BJ (cell line): ENCODE data around the gene UNG. TPM values are rescaled to one million over a fixed set of nuclear protein-coding genes. Genes with fewer than 3 reads are reported as not detected.

Experiments
- CTCF ChIA-PET: fragments of 350-600 bp; formaldehyde crosslinking; extraction: SDS; loops from one replicate; lab custom pipeline; 2021; ENCODE audit warnings: antibody characterized with exemption, inconsistent platforms; lab: Yijun Ruan, JAX
- POLR2A ChIA-PET: fragments of 300-600 bp; sonication (Branson Sonifier 250); formaldehyde crosslinking; extraction: SDS; loops from one replicate; lab custom pipeline; 2021; ENCODE audit warnings: antibody characterized with exemption; lab: Charles Lee
- DNase-seq: peaks from one replicate; pipeline ENCODE4 v3.0.0-alpha.2; 2011; ENCODE audit warnings: low read depth
- H3K27me3 ChIP-seq: 2 replicates; pipeline ENCODE4 v1.6.0; 2011; ENCODE audit warnings: low read length; ENCODE audit not compliant: control insufficient read depth, insufficient read depth
- H3K36me3 ChIP-seq: 2 replicates; pipeline ENCODE4 v1.5.1; 2011; ENCODE audit warnings: low read length; ENCODE audit not compliant: control insufficient read depth, insufficient read depth
- H3K4me3 ChIP-seq: 2 replicates; pipeline ENCODE4 v1.5.1; 2011; ENCODE audit warnings: low read depth, mild to moderate bottlenecking, control low read depth, low read length
- polyA plus RNA-seq: library from polyadenylated mRNA; depleted of rRNA; stranded (reverse); fragments of >200 nt; gene quantifications from 2 replicates; pipeline ENCODE4 v1.2.3, GENCODE V29; 2011
- TF ChIP-seq, protein P1 (sequence below): IDR thresholded peaks from 2 replicates; pipeline ENCODE4 v1.5.1; 2011; ENCODE audit warnings: low read depth, mild to moderate bottlenecking, control low read depth, inconsistent platforms, low read length, moderate library complexity; ENCODE audit not compliant: insufficient read depth

Gene UNG
- polyA plus RNA-seq, 1 experiment, result 10.4 TPM

DNA sequence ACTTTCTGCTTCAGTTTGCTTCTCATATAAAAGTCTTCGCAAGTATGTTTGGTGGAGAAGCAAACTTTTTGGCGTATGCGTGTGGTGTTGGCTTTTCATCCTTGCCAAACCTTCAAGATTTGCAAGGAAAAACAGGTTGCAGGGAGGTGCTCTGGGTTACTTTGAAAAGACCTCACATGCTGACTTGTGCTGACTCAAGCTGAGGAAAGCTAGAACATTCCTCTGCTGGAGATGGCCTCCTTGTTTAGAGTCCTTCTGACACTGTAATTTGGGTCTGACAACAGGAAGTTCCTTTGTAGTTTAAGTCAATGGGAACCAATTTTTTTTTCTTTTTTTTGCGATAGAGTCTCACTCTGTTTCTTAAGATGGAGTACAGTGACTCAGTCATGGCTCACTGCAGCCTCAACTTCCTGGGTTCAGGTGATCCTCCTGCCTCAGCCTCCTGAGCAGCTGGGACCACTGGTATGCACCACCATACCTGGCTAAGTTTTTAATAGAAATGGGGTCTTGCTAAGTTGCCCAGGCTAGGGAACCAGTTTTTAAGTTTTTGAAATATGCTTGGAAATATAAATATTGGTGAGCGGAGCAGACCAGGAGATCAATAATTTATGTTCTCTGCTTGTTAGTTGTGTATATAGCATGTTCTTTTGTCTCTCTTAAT is 16.4 kb downstream of the UNG start:
- TF ChIP-seq, protein P1, sequence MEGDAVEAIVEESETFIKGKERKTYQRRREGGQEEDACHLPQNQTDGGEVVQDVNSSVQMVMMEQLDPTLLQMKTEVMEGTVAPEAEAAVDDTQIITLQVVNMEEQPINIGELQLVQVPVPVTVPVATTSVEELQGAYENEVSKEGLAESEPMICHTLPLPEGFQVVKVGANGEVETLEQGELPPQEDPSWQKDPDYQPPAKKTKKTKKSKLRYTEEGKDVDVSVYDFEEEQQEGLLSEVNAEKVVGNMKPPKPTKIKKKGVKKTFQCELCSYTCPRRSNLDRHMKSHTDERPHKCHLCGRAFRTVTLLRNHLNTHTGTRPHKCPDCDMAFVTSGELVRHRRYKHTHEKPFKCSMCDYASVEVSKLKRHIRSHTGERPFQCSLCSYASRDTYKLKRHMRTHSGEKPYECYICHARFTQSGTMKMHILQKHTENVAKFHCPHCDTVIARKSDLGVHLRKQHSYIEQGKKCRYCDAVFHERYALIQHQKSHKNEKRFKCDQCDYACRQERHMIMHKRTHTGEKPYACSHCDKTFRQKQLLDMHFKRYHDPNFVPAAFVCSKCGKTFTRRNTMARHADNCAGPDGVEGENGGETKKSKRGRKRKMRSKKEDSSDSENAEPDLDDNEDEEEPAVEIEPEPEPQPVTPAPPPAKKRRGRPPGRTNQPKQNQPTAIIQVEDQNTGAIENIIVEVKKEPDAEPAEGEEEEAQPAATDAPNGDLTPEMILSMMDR, result no peak
- ChIA-PET POLR2A (no interaction called here), CTCF (interaction anchor here (0.8 to 6.2 kb wide), 7 partner anchors 9 to 555 kb away, joined by 3 to 41 read pairs (median 17); partner anchors contain the start of gene ALKBH2)
- Histone ChIP-seq H3K27me3 (no peaks in the 10 kb centered on the region), H3K4me3 (no peak overlapping the region), H3K36me3 (no peaks in the 10 kb centered on the region; the same call in 1 of the 2 replicates)
- DNase-seq, result no peak

DNA sequence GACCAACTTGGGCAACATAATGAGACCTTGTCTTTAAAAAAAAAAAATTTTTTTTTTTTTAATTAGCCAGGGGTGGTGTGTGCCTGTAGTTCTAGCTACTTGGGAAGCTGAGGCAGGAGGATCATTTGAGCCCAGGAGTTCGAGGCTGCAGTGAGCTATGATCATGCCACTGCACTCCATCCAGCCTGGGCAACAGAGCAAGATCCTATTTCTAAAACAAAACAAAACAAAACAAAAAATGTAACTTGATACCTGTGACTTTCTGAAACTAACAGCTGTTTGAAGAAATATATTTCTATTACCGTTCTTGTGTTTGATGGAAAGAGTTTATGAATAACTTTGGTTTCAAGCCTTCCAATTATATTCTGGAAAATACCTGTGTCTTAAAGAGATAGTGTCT is 17.2 kb downstream of the UNG start:
- Histone ChIP-seq H3K36me3 (no peaks in the 10 kb centered on the region; the same call in 1 of the 2 replicates), H3K4me3 (no peak overlapping the region), H3K27me3 (no peaks in the 10 kb centered on the region)
- DNase-seq, result no peak
- POLR2A ChIA-PET, result no interaction called here
- CTCF ChIA-PET, result interaction anchor here (0.8 to 6.2 kb wide), 3 partner anchors 100 to 279 kb away, joined by 3 to 41 read pairs (median 4); no protein-coding TSS in a partner anchor
- TF ChIP-seq, protein P1, result no peak

DNA sequence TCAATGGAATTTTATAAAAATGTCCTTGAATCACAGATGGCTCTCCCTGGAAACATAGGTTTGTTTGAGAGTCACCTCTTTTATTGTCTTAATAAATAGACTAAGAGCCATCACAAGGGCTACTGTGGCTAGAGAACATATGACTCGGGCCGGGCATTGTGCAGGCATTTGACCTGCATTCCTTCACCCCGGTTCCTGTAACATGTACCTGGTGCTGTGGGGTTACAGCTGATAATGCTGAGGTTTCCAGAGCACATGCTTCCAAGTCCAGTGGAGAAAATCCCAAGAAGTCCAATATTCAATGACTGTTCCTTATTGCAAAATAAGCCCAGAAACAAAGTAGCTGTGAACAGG is 18.0 kb downstream of the UNG start:
- no peak for DNase-seq
- CTCF ChIA-PET, result interaction anchor here (1.0 to 6.2 kb wide), 2 partner anchors 15 to 279 kb away, joined by 3 to 41 read pairs; no protein-coding TSS in a partner anchor
- POLR2A ChIA-PET, result no interaction called here

DNA sequence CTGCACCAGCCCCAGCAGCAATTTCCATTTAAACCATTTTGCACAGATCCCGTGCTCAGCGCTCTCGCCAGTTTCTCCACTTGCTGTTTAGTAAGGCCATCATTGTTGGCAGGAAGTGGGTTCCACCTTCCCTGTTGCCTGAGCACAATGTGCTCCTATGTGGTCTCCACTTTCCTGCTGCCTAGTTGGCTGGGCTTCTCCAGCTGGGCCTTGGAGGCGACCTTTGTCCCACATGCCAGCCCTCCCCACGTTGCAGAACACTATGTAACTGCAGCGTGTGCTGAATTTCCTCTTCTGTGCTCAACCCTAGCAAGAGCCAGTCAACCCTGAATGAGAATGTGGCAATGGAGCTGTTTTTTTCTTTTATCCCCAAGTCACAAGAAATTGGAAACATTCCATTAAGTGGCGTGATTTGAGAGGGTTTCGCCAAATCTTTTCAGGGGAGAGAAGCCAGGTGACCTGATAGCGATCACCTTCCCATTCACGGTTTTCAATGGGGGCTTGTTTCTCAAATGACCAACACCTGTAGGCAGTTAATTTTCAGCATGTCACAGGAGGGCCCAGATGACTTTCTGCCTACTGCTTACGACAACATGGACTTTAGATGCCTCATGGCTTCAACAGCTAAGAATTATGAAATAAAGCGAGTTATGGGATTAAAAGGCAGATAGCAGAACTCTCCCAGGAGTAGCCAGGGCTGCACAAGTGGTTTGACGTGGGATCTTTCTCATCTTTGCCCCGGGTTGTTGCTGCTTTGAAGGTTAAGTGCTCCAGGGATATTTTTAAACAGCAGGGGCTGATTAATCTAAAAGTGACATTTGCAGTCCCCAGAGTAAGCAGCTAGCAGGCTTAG is 18.6 kb downstream of the UNG start, which contains the start of gene ACACB:
Gene ACACB, plus strand, starts transcription at position 830 of the 853 bp plus-strand sequence. CDS start 22,819 bp downstream, outside the sequence.
- POLR2A ChIA-PET, result no interaction called here
- H3K36me3 ChIP-seq, result no peaks in the 10 kb centered on the region
- TF ChIP-seq, protein P1, result no peak
- no peak within 1 kb of the TSS for H3K4me3 ChIP-seq
- CTCF ChIA-PET, result interaction anchor here (1.0 to 6.2 kb wide), 2 partner anchors 15 to 278 kb away, joined by 3 to 41 read pairs; no protein-coding TSS in a partner anchor
- no peaks in the 10 kb centered on the region for H3K27me3 ChIP-seq
- DNase-seq, result no peak

More for the DNA sequence above, 18.0 kb downstream of the UNG start:
- Histone ChIP-seq H3K27me3 (no peaks in the 10 kb centered on the region), H3K36me3 (no peaks in the 10 kb centered on the region), H3K4me3 (no peak overlapping the region)
- TF ChIP-seq, protein P1, result no peak

DNA sequence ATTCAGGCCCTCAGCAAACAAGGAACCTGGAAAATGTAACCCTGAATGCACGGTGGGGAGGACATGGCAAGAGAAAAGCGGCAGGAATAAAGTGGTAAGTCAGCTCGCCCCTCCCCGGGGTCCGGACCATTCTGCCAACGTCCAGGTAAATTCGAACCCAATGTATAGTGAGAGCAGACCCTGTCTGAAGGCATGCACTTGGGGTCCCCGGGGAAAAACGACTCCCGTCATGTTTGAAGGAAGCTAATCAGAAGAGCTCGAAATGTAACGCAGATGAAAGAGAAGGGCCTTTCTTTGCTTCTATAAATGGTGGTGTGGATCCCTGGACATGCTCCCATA is 19.2 kb downstream of the UNG start:
- TF ChIP-seq, protein P1, result no peak
- Histone ChIP-seq H3K4me3 (no peak overlapping the region), H3K36me3 (no peaks in the 10 kb centered on the region), H3K27me3 (no peaks in the 10 kb centered on the region)
- ChIA-PET POLR2A (no interaction called here), CTCF (interaction anchor here (6.2 kb wide), 1 partner anchor 277 kb away, joined by 41 read pairs; no protein-coding TSS in a partner anchor)
- no peak for DNase-seq
